HFF-Myc (cell line): ENCODE measurements around the gene NR2F1-AS1.

Source experiments
- DNase-seq: peaks from one replicate; pipeline ENCODE4 v3.0.0-alpha.2; 2011; ENCODE audit warnings: low read depth; ENCODE audit errors: extremely low read depth
- H3K4me3 ChIP-seq: replicated peaks from 2 replicates; pipeline ENCODE4 v1.5.1; 2011; ENCODE audit warnings: low read depth, mild to moderate bottlenecking, control low read depth, low read length
- TF ChIP-seq, protein P1 (sequence below): IDR thresholded peaks from 2 replicates; pipeline ENCODE4 v1.5.1; 2012; ENCODE audit warnings: mild to moderate bottlenecking, low read depth, low read length, control low read depth; ENCODE audit errors: missing control alignments

Gene NR2F1-AS1

DNA sequence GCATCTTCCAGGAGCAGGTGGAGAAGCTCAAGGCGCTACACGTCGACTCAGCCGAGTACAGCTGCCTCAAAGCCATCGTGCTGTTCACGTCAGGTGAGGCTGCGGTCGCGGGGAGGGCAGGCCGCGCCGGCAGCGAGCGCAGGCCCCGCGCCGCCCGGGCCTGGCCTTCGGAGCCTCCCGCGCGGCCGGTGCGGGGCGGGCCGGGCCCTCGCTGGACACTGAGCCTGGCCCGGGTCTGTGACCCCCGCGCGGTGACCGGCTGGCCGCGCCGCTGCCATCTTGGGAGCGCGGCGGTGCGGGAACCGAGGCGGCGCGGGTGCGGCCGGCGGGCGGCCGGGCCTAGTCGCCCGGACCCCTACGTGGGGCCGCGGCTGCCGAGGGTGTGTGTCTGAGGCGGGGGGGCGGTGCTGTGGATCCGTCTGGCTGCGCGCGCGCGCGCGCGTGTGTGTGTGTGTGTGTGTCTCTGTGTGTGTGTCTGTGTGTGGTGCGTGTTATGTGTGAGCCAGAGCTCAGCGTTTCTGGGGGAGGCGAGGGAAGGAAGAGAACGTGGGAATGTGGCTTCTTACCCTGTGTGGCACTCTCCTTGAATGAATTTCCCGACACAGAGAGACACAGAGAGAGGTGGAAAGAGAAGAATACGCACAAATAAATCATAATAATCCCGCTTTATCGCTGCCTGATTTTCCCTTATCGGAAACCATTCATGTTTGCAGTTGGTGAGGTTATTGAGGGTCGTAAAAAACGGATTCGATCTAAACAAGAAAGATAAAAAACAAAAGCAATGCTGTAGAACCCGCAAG, 7.5 kb upstream of the NR2F1-AS1 start:
- no peak for DNase-seq

DNA sequence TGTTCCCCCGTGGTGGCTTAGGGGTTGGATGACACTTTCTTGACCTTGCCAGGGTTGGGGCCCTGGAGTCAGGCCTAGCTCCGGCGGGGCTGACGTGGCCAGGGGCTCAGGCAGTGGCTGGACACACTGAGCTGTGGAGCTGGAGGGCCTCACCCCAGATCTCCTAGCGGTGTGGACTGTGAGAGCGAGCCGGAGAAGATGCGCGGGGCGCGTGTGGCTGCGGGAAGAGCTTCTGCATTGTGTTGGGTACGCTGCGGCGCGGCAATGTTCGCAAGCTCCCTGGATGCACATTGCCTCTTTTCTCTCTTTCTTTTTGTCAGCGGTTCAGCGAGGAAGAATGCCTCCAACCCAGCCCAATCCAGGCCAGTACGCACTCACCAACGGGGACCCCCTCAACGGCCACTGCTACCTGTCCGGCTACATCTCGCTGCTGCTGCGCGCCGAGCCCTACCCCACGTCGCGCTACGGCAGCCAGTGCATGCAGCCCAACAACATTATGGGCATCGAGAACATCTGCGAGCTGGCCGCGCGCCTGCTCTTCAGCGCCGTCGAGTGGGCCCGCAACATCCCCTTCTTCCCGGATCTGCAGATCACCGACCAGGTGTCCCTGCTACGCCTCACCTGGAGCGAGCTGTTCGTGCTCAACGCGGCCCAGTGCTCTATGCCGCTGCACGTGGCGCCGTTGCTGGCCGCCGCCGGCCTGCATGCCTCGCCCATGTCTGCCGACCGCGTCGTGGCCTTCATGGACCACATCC, 6.8 kb upstream of the NR2F1-AS1 start:
- H3K4me3 ChIP-seq = no peak overlapping the region
- DNase-seq = no peak
- TF ChIP-seq, protein P1, sequence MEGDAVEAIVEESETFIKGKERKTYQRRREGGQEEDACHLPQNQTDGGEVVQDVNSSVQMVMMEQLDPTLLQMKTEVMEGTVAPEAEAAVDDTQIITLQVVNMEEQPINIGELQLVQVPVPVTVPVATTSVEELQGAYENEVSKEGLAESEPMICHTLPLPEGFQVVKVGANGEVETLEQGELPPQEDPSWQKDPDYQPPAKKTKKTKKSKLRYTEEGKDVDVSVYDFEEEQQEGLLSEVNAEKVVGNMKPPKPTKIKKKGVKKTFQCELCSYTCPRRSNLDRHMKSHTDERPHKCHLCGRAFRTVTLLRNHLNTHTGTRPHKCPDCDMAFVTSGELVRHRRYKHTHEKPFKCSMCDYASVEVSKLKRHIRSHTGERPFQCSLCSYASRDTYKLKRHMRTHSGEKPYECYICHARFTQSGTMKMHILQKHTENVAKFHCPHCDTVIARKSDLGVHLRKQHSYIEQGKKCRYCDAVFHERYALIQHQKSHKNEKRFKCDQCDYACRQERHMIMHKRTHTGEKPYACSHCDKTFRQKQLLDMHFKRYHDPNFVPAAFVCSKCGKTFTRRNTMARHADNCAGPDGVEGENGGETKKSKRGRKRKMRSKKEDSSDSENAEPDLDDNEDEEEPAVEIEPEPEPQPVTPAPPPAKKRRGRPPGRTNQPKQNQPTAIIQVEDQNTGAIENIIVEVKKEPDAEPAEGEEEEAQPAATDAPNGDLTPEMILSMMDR = no peak

More for the DNA sequence above, 7.5 kb upstream of the NR2F1-AS1 start:
- H3K4me3 ChIP-seq = no peak overlapping the region
- TF ChIP-seq, protein P1 = no peak

DNA sequence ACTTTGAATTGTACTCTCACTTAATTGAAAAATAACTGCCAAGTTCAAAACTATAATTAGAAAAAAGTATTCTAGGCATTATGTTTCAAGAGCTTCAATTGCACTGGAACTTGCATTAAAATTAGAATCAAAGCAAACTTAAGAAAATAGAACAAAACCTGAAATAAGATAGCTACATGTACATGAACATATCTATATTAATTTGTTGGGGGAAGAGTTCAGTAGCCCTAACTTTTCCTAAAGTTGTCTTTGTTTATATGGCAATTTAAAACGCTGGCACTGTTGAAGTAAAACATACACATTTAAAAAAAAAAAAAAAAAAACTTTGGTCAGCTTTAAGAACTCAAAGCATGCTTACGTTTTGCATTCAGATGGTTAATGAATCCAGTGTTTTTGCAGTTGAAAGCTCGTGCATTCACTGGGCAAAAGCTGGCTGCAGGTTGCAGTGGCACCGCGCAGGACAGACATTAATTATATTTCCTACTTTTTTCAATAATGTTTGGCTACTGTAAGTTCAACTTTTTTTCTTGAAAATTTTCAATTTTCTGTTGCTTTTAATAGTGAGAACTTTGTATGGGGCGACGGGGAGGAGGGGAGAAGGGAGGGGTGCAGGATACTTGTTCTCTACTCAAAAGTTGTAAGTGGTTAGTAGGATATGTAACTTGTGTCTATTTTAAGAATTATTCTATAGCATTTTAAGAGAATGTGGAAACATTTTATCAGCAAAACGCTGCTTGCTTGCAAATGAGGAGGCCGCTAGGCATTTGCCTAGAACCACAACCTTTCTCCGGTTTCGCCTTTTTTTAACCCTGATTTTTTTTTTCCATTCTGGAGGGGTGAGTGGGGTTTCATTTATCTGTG, 5.9 kb upstream of the NR2F1-AS1 start:
- no peak overlapping the region for H3K4me3 ChIP-seq
- DNase-seq = no peak

DNA sequence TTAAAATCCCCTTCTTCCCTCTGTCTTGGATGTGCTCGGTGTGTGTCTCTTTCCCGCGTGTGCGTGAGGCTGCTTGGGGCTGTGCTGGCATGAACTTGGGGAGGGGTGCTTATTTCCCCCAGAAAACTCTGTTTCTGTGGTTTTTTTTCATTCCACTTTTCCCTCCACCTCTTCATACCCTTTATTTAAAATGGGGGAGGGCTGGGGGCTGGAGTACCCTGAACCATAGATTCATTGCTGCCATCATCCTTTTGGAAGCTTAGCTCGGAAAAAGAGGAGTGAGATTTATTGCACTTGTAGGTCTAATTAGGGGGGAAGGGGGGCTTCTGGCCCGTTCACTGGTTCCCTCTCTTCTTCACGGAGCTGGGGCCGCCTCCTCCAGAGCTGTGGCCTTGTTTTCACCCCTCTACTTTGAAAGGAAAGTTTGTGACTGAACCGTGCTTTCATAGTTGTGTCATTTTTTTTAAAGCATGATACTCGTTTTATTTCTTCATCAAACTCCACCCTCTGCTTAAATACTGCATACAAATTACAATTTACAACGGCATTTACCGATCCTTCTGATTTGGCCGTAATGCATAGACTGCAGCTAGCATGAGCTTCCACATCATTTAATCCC, 4.9 kb upstream of the NR2F1-AS1 start:
- TF ChIP-seq, protein P1 = no peak
- DNase-seq = no peak
- peak overlapping the region; percentile 67 for H3K4me3 ChIP-seq

More for the DNA sequence above, 5.9 kb upstream of the NR2F1-AS1 start:
- TF ChIP-seq, protein P1 = no peak

DNA sequence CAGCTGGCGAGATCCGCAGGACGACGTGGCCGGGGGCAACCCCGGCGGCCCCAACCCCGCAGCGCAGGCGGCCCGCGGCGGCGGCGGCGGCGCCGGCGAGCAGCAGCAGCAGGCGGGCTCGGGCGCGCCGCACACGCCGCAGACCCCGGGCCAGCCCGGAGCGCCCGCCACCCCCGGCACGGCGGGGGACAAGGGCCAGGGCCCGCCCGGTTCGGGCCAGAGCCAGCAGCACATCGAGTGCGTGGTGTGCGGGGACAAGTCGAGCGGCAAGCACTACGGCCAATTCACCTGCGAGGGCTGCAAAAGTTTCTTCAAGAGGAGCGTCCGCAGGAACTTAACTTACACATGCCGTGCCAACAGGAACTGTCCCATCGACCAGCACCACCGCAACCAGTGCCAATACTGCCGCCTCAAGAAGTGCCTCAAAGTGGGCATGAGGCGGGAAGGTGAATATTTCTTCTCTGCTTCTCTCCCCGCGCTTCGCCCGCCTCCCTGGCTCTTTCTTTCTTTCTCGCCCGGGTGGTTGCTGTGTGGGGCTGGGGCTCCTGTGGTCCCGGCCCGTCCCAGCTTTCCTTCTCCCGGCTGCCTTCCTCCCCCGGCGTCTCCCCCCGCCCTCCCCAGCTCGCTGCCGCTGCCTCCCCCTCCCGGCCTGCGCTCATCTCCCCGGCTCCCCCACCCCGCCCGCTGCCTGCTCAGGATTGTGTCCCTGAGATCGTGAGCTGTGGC, 4.2 kb upstream of the NR2F1-AS1 start:
- H3K4me3 ChIP-seq = peak overlapping the region; percentile 67
- no peak for DNase-seq
- TF ChIP-seq, protein P1 = no peak
